Hepatocyte (in vitro differentiated cells): Measurements from ENCODE around the gene CROCC.

Experiments used
- EZH2 ChIP-seq: fragments of 200-600 bp; sonication (generic); IDR thresholded peaks from 2 replicates; pipeline ENCODE4 v1.6.1; 2016; ENCODE audit warnings: antibody characterized with exemption, mild to moderate bottlenecking, borderline replicate concordance
- EZH2phosphoT487 ChIP-seq: fragments of 200-600 bp; sonication (generic); IDR thresholded peaks from one replicate; pipeline ENCODE4 v1.6.1; 2018; ENCODE audit warnings: antibody characterized with exemption, mild to moderate bottlenecking, low read depth, moderate library complexity; ENCODE audit not compliant: unreplicated experiment, severe bottlenecking
- TF ChIP-seq, protein P1 (sequence below): fragments of 200-600 bp; sonication (generic); IDR thresholded peaks from 2 replicates; pipeline ENCODE4 v1.5.1; 2016; ENCODE audit warnings: antibody characterized with exemption, mild to moderate bottlenecking; ENCODE audit not compliant: poor library complexity

DNA sequence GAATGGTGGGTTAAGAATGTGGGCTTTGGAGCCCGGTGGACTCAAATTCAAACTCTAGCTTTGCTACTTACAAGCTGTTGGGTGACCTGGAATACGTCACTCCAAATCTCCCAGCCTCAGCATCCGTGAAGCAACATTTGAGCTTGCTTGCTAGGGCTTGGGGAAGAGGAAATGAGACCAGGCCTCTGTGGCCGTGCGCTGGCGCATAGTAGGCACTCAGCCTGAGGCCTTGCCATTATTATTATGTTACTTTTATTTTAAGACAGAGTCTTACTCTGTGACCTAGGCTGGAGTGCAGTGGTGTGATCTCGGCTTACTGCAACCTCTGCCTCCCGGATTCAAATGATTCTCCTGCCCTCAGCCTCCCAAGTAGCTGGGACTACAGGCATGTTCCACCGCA lies 70.9 kb downstream of the CROCC start:
- TF ChIP-seq EZH2 (no peak), EZH2phosphoT487 (no peak)
- TF ChIP-seq, protein P1, sequence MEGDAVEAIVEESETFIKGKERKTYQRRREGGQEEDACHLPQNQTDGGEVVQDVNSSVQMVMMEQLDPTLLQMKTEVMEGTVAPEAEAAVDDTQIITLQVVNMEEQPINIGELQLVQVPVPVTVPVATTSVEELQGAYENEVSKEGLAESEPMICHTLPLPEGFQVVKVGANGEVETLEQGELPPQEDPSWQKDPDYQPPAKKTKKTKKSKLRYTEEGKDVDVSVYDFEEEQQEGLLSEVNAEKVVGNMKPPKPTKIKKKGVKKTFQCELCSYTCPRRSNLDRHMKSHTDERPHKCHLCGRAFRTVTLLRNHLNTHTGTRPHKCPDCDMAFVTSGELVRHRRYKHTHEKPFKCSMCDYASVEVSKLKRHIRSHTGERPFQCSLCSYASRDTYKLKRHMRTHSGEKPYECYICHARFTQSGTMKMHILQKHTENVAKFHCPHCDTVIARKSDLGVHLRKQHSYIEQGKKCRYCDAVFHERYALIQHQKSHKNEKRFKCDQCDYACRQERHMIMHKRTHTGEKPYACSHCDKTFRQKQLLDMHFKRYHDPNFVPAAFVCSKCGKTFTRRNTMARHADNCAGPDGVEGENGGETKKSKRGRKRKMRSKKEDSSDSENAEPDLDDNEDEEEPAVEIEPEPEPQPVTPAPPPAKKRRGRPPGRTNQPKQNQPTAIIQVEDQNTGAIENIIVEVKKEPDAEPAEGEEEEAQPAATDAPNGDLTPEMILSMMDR = no peak
